Tongue (tissue), 2 donors: Measurements from ENCODE around the gene ACTG2. TPM values are rescaled to one million over a fixed set of nuclear protein-coding genes. Genes with fewer than 3 reads are reported as not detected.

Experiments used
- DNase-seq: peaks from one replicate; pipeline ENCODE4 v3.0.0-alpha.2; 2015
- total RNA-seq: library from RNA; depleted of rRNA; stranded (reverse); fragments of >200 nt; gene quantifications from one replicate; pipeline ENCODE4 v1.2.3, GENCODE V29; 2014

Gene ACTG2
- total RNA-seq, 1 donor from 2014 or later = 7.9 TPM

- DNase-seq = no peak
Measured at GRCh38 chr2:73914667-73915066, 21.9 kb downstream of the ACTG2 start.

- DNase-seq = no peak
Measured at GRCh38 chr2:73915437-73915993, 22.7 kb downstream of the ACTG2 start.

GRCh38 chr2:73916666-73917065 lies 23.9 kb downstream of the ACTG2 start:
- DNase-seq = no peak

GRCh38 chr2:73917296-73917695 lies 24.5 kb downstream of the ACTG2 start:
- no peak for DNase-seq

GRCh38 chr2:73917696-73918207 lies 24.9 kb downstream of the ACTG2 start:
- DNase-seq = no peak

GRCh38 chr2:73918856-73919255 lies 26.0 kb downstream of the ACTG2 start:
- no peak for DNase-seq

GRCh38 chr2:73919596-73920228 lies 26.9 kb downstream of the ACTG2 start:
- no peak for DNase-seq

- peak; percentile 19 for DNase-seq
Measured at GRCh38 chr2:73920577-73921545, 28.1 kb downstream of the ACTG2 start.

GRCh38 chr2:73921581-73921980 lies 28.8 kb downstream of the ACTG2 start:
- no peak for DNase-seq

- DNase-seq = no peak
Measured at GRCh38 chr2:73922681-73923080, 29.9 kb downstream of the ACTG2 start.

GRCh38 chr2:73925033-73925704 lies 32.4 kb downstream of the ACTG2 start:
- no peak for DNase-seq

GRCh38 chr2:73925853-73926492 lies 33.2 kb downstream of the ACTG2 start:
- DNase-seq = peak; percentile 27

- DNase-seq = peak; percentile 100
Measured at GRCh38 chr2:73926493-73927327, 33.9 kb downstream of the ACTG2 start, which contains the start of gene DGUOK. Gene DGUOK (plus strand): TSS chr2:73926880. CDS start chr2:73926911, 31 bp downstream.

GRCh38 chr2:73927344-73927743 lies 34.5 kb downstream of the ACTG2 start:
- no peak for DNase-seq

- no peak for DNase-seq
Measured at GRCh38 chr2:73928963-73929347, 36.1 kb downstream of the ACTG2 start.

GRCh38 chr2:73930386-73930785 lies 37.6 kb downstream of the ACTG2 start:
- DNase-seq = no peak

- DNase-seq = no peak
Measured at GRCh38 chr2:73931531-73932500, 39.0 kb downstream of the ACTG2 start.

GRCh38 chr2:73933194-73933593 lies 40.4 kb downstream of the ACTG2 start:
- no peak for DNase-seq

- DNase-seq = no peak
Measured at GRCh38 chr2:73935641-73936040, 42.8 kb downstream of the ACTG2 start.
